PC-9 (cell line): ENCODE results near the gene CLCN1.

Source experiments
- EZH2 ChIP-seq: fragments of 200-600 bp; sonication (generic); IDR thresholded peaks from 2 replicates; pipeline ENCODE4 v1.8.0; 2017; ENCODE audit warnings: antibody characterized with exemption, low read depth
- TF ChIP-seq, protein P1 (sequence below): fragments of 200-600 bp; sonication (generic); conservative IDR thresholded peaks from 2 replicates; pipeline ENCODE4 v1.6.1; 2017; ENCODE audit warnings: mixed run types, antibody characterized with exemption, mild to moderate bottlenecking, moderate library complexity

DNA sequence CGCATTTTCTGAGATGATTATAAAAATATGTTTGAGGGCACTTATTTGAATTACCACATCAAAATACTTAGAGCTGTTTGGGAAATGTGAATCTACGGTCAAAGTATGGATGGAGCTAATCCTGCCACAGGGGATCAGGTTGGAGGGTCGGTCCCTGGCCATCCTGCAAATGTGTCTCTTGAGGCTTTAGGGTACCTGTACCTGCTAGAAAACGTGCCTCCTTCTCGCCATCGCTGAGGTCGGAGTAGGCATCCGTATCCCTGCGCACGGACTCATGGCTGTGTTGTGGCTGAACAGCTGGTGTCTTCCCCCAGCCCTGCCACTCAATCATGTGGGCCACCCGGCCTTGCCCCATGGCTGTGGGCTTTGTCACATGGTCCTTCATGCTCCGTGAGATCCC, 42.7 kb downstream of the CLCN1 start:
- TF ChIP-seq, protein P1, sequence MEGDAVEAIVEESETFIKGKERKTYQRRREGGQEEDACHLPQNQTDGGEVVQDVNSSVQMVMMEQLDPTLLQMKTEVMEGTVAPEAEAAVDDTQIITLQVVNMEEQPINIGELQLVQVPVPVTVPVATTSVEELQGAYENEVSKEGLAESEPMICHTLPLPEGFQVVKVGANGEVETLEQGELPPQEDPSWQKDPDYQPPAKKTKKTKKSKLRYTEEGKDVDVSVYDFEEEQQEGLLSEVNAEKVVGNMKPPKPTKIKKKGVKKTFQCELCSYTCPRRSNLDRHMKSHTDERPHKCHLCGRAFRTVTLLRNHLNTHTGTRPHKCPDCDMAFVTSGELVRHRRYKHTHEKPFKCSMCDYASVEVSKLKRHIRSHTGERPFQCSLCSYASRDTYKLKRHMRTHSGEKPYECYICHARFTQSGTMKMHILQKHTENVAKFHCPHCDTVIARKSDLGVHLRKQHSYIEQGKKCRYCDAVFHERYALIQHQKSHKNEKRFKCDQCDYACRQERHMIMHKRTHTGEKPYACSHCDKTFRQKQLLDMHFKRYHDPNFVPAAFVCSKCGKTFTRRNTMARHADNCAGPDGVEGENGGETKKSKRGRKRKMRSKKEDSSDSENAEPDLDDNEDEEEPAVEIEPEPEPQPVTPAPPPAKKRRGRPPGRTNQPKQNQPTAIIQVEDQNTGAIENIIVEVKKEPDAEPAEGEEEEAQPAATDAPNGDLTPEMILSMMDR = no peak
- no peak for TF ChIP-seq EZH2
